ENCODE data around the gene TSFM. TPM values are rescaled to one million over a fixed set of nuclear protein-coding genes. Genes with fewer than 3 reads are reported as not detected.
A peak's percentile ranks its signal among the peaks of the same experiment; 100 is the strongest.

TSFM gene
- total RNA-seq, 1 donor from 2014 or later: 18.1 TPM

DNA sequence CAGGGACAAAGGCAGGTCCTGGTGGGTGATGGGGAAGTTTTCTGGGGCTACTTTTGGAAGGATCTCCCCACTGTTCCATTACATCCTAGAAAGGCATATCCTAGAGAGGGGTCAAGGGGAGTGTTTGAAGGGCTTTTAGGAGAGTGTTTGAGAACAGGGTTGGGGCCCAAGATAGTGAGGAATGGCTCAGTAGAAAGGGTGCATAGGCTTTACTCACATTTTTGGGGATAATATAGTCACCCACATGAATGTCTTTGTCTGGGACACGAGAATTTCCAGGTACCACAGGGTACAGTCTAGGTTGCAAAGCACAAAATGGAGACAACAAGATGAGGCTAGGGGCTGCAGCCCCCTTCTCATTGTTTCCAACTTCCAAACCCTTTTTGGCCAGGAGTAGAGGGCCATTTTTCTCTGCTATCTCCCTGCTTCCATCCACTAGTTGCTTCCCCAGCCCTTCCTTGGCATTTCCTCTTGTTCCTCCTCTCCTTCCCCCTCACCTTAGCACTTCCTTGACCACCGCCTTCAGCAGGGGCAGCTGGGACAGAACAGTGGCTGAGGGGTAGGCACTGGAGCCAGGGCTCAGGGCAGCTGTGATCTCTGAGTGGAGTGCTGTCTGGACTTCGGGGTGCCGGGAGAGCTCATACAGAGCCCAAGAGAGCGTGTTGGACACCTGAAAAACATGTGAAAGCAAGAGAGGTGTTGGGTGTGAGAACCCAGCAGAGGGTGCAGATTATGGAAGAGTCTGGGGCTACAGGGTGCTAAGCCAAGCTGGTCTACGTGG, 18.5 kb upstream of the TSFM start:
- H3K36me3 Mint-ChIP-seq: peaks cover 11% of the 10 kb centered on the region
- peaks cover 64% of the 10 kb centered on the region for H4K20me1 ChIP-seq (ENCODE audit: low read depth)
- no peak overlapping the region for H3K27ac Mint-ChIP-seq
- H3K4me3 Mint-ChIP-seq: peak overlapping the region; percentile 44
- no peaks in the 10 kb centered on the region for H3K36me3 ChIP-seq
- no peaks in the 10 kb centered on the region for H3K9me3 ChIP-seq (ENCODE audit: low read depth)
- H3K9ac ChIP-seq: no peak overlapping the region
- H3K4me2 ChIP-seq: no peak overlapping the region
- peaks cover 14% of the 10 kb centered on the region for H3K4me1 Mint-ChIP-seq
- no peak for TF ChIP-seq EZH2 (IDR thresholded peaks at IDR 0.05)
- TF ChIP-seq CTCF (IDR thresholded peaks at IDR 0.05): no peak
- TF ChIP-seq EZH2phosphoT487 (IDR thresholded peaks at IDR 0.05): no peak
- no peak overlapping the region for H3K27ac ChIP-seq
- DNase-seq (ENCODE audit: low spot score): no peak
- H3K4me1 ChIP-seq: peaks cover 24% of the 10 kb centered on the region
- no peak overlapping the region for H3K4me3 ChIP-seq
- no peak overlapping the region for H2AFZ ChIP-seq (replicated peaks)
- peaks cover 36% of the 10 kb centered on the region for H3F3A ChIP-seq (ENCODE audit: low read depth)
- no peaks in the 10 kb centered on the region for H3K79me2 ChIP-seq (ENCODE audit: low read depth)
- peaks cover 56% of the 10 kb centered on the region for H3K27me3 Mint-ChIP-seq (ENCODE audit: insufficient read depth, low read depth)
- H3K9me3 Mint-ChIP-seq: peaks cover 2% of the 10 kb centered on the region
- peaks cover 62% of the 10 kb centered on the region for H3K27me3 ChIP-seq

DNA sequence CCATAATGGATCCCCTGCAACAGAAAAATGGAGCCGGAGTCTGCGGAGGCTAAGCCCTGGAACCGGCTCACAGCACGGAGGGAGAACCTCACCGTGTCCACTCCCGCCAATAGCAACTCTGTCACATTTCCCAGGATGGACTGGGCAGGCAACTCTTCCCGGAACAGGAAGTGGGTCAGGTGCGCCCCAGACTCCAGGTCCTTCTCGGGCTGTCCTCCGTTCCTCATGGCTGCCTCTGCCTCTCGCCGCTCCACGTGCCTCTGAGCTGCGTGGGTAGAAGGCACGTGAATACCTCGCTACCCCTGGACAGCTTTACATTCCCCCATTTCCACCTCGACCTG, 18.0 kb upstream of the TSFM start:
- H3K9me3 ChIP-seq (ENCODE audit: low read depth): no peaks in the 10 kb centered on the region
- DNase-seq (ENCODE audit: low spot score): no peak
- H3K36me3 ChIP-seq: no peaks in the 10 kb centered on the region
- TF ChIP-seq EZH2phosphoT487 (IDR thresholded peaks at IDR 0.05): no peak
- no peak for TF ChIP-seq EZH2 (IDR thresholded peaks at IDR 0.05)
- TF ChIP-seq CTCF (IDR thresholded peaks at IDR 0.05): no peak
- peaks cover 32% of the 10 kb centered on the region for H3F3A ChIP-seq (ENCODE audit: low read depth)
- no peaks in the 10 kb centered on the region for H3K79me2 ChIP-seq (ENCODE audit: low read depth)
- no peak overlapping the region for H3K9ac ChIP-seq
- peaks cover 62% of the 10 kb centered on the region for H3K27me3 ChIP-seq
- H3K27ac Mint-ChIP-seq: no peak overlapping the region
- peaks cover 2% of the 10 kb centered on the region for H3K9me3 Mint-ChIP-seq
- peaks cover 58% of the 10 kb centered on the region for H4K20me1 ChIP-seq (ENCODE audit: low read depth)
- H3K36me3 Mint-ChIP-seq: peaks cover 13% of the 10 kb centered on the region
- H3K4me2 ChIP-seq: peak overlapping the region; percentile 79
- peaks cover 55% of the 10 kb centered on the region for H3K27me3 Mint-ChIP-seq (ENCODE audit: insufficient read depth, low read depth)
- peak overlapping the region; percentile 44 for H3K4me3 ChIP-seq
- H3K4me3 Mint-ChIP-seq: peak overlapping the region; percentile 50
- peaks cover 24% of the 10 kb centered on the region for H3K4me1 ChIP-seq
- peaks cover 14% of the 10 kb centered on the region for H3K4me1 Mint-ChIP-seq
- H3K27ac ChIP-seq: no peak overlapping the region
- peak overlapping the region; percentile 88 for H2AFZ ChIP-seq (replicated peaks)

DNA sequence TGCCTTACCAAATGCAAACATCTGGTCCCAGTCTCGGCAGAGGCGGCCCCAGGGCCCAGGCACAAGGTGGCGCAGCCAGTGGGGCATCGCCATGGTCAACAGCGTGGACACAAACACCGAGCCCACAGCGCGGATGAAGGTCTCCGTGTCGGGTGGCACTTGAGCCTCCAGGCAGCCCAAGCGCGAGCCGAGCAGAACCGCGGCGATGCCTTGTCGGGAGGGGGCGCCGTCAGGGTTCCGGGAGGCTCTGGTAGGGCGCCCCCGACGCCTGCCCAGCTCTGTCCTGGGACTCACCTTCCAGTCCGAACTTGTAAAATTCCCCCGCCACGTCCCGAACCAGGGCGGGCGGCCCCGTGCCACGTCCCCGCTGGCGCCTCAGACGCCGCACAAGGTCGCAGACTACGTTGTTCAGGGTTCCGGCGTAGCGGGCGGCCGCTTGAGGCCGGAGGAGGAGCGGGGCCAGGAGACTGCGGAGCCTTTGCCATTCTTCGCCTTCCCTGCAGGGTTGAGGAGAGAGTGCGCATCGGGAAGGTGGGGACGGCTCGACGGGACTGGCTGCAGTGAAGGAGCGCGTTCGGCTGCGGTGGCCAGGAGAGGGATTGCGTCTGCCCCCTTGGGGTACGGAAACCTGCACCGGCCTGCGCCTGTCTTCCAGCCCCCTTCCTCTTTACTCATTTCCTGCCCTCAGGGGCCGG, 17.4 kb upstream of the TSFM start:
- Mint-ChIP-seq H3K4me1 (peaks cover 14% of the 10 kb centered on the region), H3K27ac (no peak overlapping the region), H3K36me3 (peaks cover 15% of the 10 kb centered on the region), H3K27me3 (ENCODE audit: insufficient read depth, low read depth) (peaks cover 52% of the 10 kb centered on the region), H3K9me3 (peaks cover 2% of the 10 kb centered on the region), H3K4me3 (peak overlapping the region; percentile 50)
- H3K36me3 ChIP-seq: no peaks in the 10 kb centered on the region
- H2AFZ ChIP-seq (replicated peaks): peak overlapping the region; percentile 88
- peaks cover 31% of the 10 kb centered on the region for H3F3A ChIP-seq (ENCODE audit: low read depth)
- H3K9me3 ChIP-seq (ENCODE audit: low read depth): no peaks in the 10 kb centered on the region
- peak overlapping the region; percentile 44 for H3K4me3 ChIP-seq
- no peak overlapping the region for H3K9ac ChIP-seq
- peaks cover 24% of the 10 kb centered on the region for H3K4me1 ChIP-seq
- peak; percentile 73 for DNase-seq (ENCODE audit: low spot score)
- H3K79me2 ChIP-seq (ENCODE audit: low read depth): no peaks in the 10 kb centered on the region
- TF ChIP-seq EZH2 (IDR thresholded peaks at IDR 0.05) (peak; percentile 99), CTCF (IDR thresholded peaks at IDR 0.05) (peak; percentile 51), EZH2phosphoT487 (IDR thresholded peaks at IDR 0.05) (peak; percentile 99)
- H3K27ac ChIP-seq: no peak overlapping the region
- H3K4me2 ChIP-seq: peak overlapping the region; percentile 79
- H4K20me1 ChIP-seq (ENCODE audit: low read depth): peaks cover 53% of the 10 kb centered on the region
- H3K27me3 ChIP-seq: peaks cover 62% of the 10 kb centered on the region
